ENCODE measurements around the gene AP1G1. TPM values are rescaled to one million over a fixed set of nuclear protein-coding genes. Genes with fewer than 3 reads are reported as not detected.

The AP1G1 gene
- total RNA-seq, 1 experiment from 2014 or later, result 139 TPM

DNA sequence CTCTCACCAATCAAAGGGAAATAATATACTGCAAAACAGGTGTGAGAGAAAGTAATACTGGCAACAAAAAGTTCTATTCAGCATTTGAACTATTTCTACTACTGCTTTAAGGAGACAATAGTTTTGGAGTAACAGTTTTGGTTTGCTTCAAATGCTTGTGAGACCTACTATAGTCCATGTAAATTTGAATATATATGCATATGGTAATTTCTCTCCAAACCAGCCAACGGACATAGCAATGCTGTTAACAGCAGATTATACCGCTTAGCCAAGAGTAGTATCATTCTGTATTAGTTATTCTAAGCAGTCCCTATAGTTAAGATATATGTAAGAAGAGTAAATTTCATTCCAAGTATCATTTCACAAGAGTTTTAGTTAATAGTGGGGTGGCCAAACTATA, 102.6 kb downstream of the AP1G1 start:
- H3K4me1 Mint-ChIP-seq (ENCODE audit: low read depth, unreplicated experiment), result peaks cover 25% of the 10 kb centered on the region
- POLR2A ChIA-PET, result no interaction called here

DNA sequence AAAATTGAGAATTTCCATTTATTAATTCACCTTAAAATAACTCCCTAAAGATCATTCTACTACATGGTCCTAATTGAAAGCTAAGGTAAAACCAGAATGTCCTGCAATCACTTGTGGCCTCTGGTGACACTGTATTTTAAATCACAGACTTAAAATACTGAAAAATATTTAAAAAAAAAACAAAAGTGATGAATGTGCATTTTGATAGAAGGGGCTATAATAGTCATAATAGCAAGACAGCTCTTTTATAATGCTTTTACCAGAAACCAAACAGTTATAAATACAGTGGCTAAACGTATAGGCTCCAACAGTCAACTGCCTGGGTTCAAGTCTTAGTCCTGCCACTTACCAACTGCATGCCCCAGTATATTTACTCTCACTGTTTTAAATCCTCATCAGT, 105.3 kb downstream of the AP1G1 start:
- H3K4me3 Mint-ChIP-seq (ENCODE audit: unreplicated experiment), result no peak overlapping the region

More for the DNA sequence above, 102.6 kb downstream of the AP1G1 start:
- intact Hi-C loops (cut with micrococcal nuclease; ENCODE audit: unreplicated experiment), result no loop called here
- Mint-ChIP-seq H3K4me3 (ENCODE audit: unreplicated experiment) (no peak overlapping the region), H3K36me3 (ENCODE audit: insufficient read depth, unreplicated experiment) (peaks cover 14% of the 10 kb centered on the region), H3K27me3 (ENCODE audit: insufficient read depth, unreplicated experiment) (no peaks in the 10 kb centered on the region), H3K9me3 (ENCODE audit: unreplicated experiment) (no peaks in the 10 kb centered on the region), H3K27ac (ENCODE audit: unreplicated experiment) (no peak overlapping the region)
- CTCF ChIA-PET, result no interaction called here
- no peak for DNase-seq
- BruUV-seq (replicated peaks), result no TSS peak
- Histone ChIP-seq H3K4me1 (peaks cover 24% of the 10 kb centered on the region), H3K36me3 (ENCODE audit: control insufficient read depth, insufficient read depth, low read length) (no peaks in the 10 kb centered on the region), H3K9me3 (no peaks in the 10 kb centered on the region), H3K27me3 (replicated peaks; ENCODE audit: control insufficient read depth, insufficient read depth, low read length) (no peaks in the 10 kb centered on the region), H3K4me3 (ENCODE audit: low read depth, low read length) (no peak overlapping the region)
- TF ChIP-seq, protein P1, sequence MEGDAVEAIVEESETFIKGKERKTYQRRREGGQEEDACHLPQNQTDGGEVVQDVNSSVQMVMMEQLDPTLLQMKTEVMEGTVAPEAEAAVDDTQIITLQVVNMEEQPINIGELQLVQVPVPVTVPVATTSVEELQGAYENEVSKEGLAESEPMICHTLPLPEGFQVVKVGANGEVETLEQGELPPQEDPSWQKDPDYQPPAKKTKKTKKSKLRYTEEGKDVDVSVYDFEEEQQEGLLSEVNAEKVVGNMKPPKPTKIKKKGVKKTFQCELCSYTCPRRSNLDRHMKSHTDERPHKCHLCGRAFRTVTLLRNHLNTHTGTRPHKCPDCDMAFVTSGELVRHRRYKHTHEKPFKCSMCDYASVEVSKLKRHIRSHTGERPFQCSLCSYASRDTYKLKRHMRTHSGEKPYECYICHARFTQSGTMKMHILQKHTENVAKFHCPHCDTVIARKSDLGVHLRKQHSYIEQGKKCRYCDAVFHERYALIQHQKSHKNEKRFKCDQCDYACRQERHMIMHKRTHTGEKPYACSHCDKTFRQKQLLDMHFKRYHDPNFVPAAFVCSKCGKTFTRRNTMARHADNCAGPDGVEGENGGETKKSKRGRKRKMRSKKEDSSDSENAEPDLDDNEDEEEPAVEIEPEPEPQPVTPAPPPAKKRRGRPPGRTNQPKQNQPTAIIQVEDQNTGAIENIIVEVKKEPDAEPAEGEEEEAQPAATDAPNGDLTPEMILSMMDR (IDR thresholded peaks at IDR 0.05; ENCODE audit: insufficient read depth in 1 of 2, low read depth in 1 of 2, low read length in 1 of 2, severe bottlenecking in 1 of 2, unreplicated experiment in 1 of 2), result no peak

DNA sequence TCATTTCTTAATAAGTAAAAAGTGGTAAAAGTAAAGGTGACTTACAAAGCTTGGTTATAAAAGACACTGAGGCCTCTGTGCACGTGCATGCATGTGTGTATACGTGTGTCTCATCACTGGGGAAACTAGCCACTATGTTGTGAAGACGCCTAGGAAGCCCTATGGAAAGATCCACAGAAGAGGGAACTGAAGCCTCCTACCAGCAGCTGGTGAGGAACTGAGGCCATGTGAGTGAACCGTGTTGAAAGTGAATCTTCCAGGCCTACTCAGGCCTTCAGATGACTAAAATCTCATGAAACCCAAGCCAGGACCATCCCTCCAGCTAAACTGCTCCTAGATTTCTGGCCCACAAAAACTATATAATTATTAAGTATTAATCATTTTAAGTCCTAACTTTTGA, 107.8 kb downstream of the AP1G1 start:
- Histone ChIP-seq H3K4me1 (no peaks in the 10 kb centered on the region), H3K4me3 (ENCODE audit: low read depth, low read length) (no peak overlapping the region), H3K36me3 (ENCODE audit: control insufficient read depth, insufficient read depth, low read length) (no peaks in the 10 kb centered on the region), H3K9me3 (no peaks in the 10 kb centered on the region), H3K27me3 (replicated peaks; ENCODE audit: control insufficient read depth, insufficient read depth, low read length) (no peaks in the 10 kb centered on the region)
- intact Hi-C loops (cut with micrococcal nuclease; ENCODE audit: unreplicated experiment), result no loop called here
- Mint-ChIP-seq H3K4me3 (ENCODE audit: unreplicated experiment) (no peak overlapping the region), H3K36me3 (ENCODE audit: insufficient read depth, unreplicated experiment) (peaks cover 47% of the 10 kb centered on the region), H3K27ac (ENCODE audit: unreplicated experiment) (no peak overlapping the region), H3K9me3 (ENCODE audit: unreplicated experiment) (no peaks in the 10 kb centered on the region), H3K27me3 (ENCODE audit: insufficient read depth, unreplicated experiment) (no peaks in the 10 kb centered on the region), H3K4me1 (ENCODE audit: low read depth, unreplicated experiment) (no peaks in the 10 kb centered on the region)
- TF ChIP-seq, protein P1 (IDR thresholded peaks at IDR 0.05; ENCODE audit: insufficient read depth in 1 of 2, low read depth in 1 of 2, low read length in 1 of 2, severe bottlenecking in 1 of 2, unreplicated experiment in 1 of 2), result no peak
- CTCF ChIA-PET, result no interaction called here
- POLR2A ChIA-PET, result no interaction called here
- DNase-seq, result no peak
- no TSS peak for BruUV-seq (replicated peaks)

More for the DNA sequence above, 105.3 kb downstream of the AP1G1 start:
- no peaks in the 10 kb centered on the region for H3K9me3 ChIP-seq
- POLR2A ChIA-PET, result no interaction called here
- no peak overlapping the region for H3K4me3 ChIP-seq (ENCODE audit: low read depth, low read length)
- no peaks in the 10 kb centered on the region for H3K36me3 ChIP-seq (ENCODE audit: control insufficient read depth, insufficient read depth, low read length)
- Mint-ChIP-seq H3K27me3 (ENCODE audit: insufficient read depth, unreplicated experiment) (no peaks in the 10 kb centered on the region), H3K36me3 (ENCODE audit: insufficient read depth, unreplicated experiment) (peaks cover 31% of the 10 kb centered on the region), H3K27ac (ENCODE audit: unreplicated experiment) (no peak overlapping the region), H3K4me1 (ENCODE audit: low read depth, unreplicated experiment) (peaks cover 9% of the 10 kb centered on the region), H3K9me3 (ENCODE audit: unreplicated experiment) (no peaks in the 10 kb centered on the region)
- DNase-seq, result no peak
- TF ChIP-seq, protein P1 (IDR thresholded peaks at IDR 0.05; ENCODE audit: insufficient read depth in 1 of 2, low read depth in 1 of 2, low read length in 1 of 2, severe bottlenecking in 1 of 2, unreplicated experiment in 1 of 2), result no peak
- CTCF ChIA-PET, result no interaction called here
- intact Hi-C loops (cut with micrococcal nuclease; ENCODE audit: unreplicated experiment), result no loop called here
- peaks cover 2% of the 10 kb centered on the region for H3K4me1 ChIP-seq
- no peaks in the 10 kb centered on the region for H3K27me3 ChIP-seq (replicated peaks; ENCODE audit: control insufficient read depth, insufficient read depth, low read length)
- BruUV-seq (replicated peaks), result no TSS peak

Data from Caco-2 (cell line).